ENCODE measurements around the gene DENND2A.

GRCh38 chr7:140476698-140477261, 163.8 kb downstream of the DENND2A start:
- no peak for TF ChIP-seq CTCF (IDR thresholded peaks at IDR 0.05; ENCODE audit: low read depth, low read length, missing input control)
- TF ChIP-seq ATF3 (IDR thresholded peaks at IDR 0.05): no peak
- no peak for TF ChIP-seq HNF4A (conservative IDR thresholded peaks at IDR 0.05)
- TF ChIP-seq ZBTB33 (IDR thresholded peaks at IDR 0.05): no peak
- no peak for TF ChIP-seq RXRA (IDR thresholded peaks at IDR 0.05)
- TF ChIP-seq SP1 (IDR thresholded peaks at IDR 0.05): no peak

All from liver (tissue), 3 donors.